NCI-H146 treated with DMSO at 0.1 percent for 48 hours (cell line): Measurements from ENCODE around the gene TRPC4.

Experiments
- DNase-seq: peaks from one replicate; lab custom pipeline; 2025; ENCODE audit not compliant: unreplicated experiment; lab: John Stamatoyannopoulos, UW

Gene TRPC4

GRCh38 chr13:37662624-37663023 is 206.9 kb downstream of the TRPC4 start:
- no peak for DNase-seq

DNA sequence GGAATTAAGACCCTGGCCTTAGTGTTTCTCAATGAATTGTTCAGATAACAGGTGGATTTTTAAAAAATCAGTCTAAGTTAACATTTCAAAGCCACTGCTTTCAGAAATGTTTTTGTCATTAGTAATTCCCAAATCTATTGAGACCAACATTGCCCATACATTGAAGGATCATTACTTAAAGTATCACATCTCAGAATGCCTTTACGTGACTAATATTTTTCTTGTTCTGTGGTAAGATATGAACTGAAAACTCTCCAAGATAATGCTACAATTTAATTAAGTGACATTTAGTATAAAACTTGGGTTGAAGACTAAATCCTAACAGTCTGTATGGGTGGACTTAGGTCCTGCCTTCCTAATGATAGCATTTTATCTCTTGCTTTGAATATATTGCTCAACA is 211.6 kb downstream of the TRPC4 start:
- DNase-seq, result no peak

DNA sequence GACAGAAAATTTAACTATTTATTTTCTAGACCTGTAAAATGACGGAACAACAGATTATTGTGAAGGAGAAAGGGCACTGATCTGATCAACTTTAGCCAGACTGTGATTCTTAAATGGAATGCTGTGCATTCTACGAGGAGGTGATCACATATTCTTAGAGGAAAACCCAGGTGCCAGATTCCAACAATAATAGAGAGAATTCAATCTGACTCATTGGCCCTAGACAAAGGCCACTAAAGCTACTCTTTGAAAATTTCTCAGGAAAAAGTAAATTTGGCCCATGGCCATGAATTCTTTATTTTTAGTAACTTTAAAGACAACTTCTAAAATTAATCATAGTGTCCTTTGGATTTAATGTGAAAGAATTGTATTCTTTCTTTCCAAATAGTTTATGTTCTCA is 212.4 kb downstream of the TRPC4 start:
- DNase-seq, result no peak

GRCh38 chr13:37656247-37656940 is 213.2 kb downstream of the TRPC4 start:
- no peak for DNase-seq

DNA sequence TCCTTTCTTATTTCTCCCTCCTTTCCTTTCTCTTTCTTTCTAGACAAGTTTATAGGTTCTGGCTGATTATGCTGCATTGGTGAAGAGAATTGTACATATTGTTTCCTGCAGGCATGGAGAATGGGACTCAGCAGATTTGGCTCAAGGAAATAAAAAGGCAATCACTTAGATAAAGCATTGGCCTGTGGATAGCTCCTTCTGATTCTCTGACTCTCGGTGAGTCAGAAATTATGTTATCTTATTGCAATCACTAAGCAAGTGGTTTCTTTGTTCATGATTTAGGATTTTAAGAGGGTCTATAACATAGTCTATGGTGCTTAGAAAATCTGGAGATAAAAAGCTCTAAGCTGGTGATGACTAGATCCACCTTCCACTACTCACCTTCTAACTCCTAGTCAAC is 217.0 kb downstream of the TRPC4 start:
- no peak for DNase-seq

GRCh38 chr13:37651891-37652290 is 217.7 kb downstream of the TRPC4 start:
- no peak for DNase-seq

GRCh38 chr13:37648609-37649008 is 221.0 kb downstream of the TRPC4 start:
- no peak for DNase-seq

DNA sequence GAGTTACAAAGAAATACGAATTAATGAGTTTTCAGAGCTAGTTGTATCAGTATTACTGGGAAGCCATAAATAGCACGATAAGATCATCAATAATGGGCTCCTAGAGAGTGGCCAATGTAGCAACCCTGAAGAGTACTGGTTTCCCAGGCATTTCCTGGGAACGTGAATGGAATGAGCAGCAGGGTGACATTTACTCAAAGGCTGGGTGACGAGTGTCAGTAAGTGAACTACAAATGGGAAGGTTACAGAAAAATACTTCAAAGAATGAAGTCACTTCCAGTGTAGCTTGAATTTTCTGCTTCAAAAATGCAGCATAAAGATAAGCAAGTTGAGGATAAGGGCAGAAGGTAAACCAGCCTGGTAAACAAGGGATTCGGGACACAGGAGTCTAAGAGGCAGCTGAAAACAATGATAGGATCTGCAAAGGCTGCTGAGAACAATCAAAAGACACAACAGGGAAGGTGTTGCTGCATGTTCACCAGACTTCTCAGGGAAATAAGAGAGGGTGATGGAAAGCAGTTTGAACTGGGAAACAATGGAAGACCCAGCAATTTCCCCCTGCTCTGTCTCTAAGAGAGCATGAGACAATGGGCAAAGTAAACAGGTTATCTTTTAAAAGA is 222.4 kb downstream of the TRPC4 start:
- no peak for DNase-seq

- DNase-seq, result no peak
These were observed 223.0 kb downstream of the TRPC4 start for GRCh38 chr13:37646531-37646930.

- no peak for DNase-seq
These were observed 224.3 kb downstream of the TRPC4 start for GRCh38 chr13:37645181-37645740.

DNA sequence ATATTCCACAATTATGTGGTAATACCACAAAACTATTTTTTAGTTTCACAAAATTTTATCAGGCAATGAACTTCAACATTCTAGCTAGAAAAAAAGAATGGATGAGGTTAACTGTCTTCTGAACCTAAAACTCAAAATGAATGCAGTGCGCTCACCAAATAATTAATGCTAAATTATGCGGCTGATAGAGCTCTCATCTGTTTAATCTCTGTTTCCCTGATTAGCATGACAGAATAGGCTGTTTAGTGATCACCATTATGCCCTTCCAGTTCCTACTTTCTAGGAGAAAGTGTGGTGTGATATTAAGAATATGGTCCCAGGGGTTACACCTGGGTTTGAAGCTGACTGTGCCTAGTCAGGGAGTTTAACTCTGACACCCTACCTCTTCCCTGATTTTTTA is 228.2 kb downstream of the TRPC4 start:
- DNase-seq, result no peak

GRCh38 chr13:37640499-37640898 is 229.1 kb downstream of the TRPC4 start:
- DNase-seq, result no peak

- DNase-seq, result no peak
These were observed 232.9 kb downstream of the TRPC4 start for GRCh38 chr13:37636701-37637100.

DNA sequence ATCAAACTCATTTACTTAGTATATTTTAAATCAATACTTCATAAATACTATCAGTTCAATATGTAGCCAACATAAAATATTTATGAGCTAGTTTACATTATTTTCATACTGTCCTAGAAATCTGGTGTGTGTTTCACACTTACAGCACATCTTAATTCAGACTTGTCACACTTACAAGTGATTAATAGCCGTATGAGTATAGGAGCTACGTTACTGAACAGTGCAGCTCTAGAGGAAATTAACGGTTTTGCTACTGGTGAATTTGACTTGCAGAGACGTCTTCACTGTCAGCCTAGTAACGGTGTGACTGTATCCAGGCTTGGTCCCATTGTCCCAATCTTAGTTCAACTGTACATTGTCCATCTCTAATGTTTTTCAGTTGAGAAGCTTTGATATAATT is 237.3 kb downstream of the TRPC4 start:
- DNase-seq, result no peak

- DNase-seq, result no peak
These were observed 242.1 kb downstream of the TRPC4 start for GRCh38 chr13:37627428-37627827.

- no peak for DNase-seq
These were observed 247.7 kb downstream of the TRPC4 start for GRCh38 chr13:37621811-37622361.

DNA sequence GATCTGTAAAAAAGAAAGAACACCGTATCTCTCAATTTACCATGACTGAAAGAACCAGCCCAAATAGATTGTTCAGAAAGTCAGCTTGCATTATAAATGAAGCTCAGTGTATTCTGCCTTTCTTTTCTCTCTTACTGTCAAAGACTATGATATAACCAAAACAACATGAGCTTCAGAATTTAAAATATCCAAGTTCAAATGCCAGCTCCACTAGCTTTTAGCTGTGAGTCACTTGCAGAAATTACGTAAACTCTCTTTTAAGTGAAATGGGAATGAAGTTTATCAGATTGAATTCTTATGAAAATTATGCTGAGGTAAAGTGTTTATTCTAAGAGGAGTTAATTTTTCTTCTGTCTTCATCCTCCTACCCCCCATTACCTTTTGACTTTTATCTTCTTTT is 251.0 kb downstream of the TRPC4 start:
- no peak for DNase-seq

- no peak for DNase-seq
These were observed 252.4 kb downstream of the TRPC4 start for GRCh38 chr13:37617173-37617572.

GRCh38 chr13:37616131-37616530 is 253.4 kb downstream of the TRPC4 start:
- DNase-seq, result no peak

DNA sequence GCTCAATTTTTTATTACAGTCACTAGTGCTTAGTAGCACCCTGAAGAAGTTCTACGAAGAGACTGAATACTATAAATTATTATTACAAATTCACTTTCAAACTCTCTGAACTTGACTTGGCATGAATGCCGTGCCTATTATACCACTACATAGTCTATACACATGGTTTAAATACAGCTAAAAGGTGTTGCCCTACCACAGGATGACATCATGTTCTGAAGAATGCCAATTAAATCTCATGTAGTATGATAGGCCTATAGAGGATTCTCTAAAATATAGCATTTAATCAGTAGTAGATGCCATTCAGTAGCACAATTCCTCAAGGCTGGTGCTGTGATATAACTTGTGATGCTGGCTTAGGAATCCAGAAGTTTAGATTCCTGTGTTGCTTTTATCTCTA is 254.3 kb downstream of the TRPC4 start:
- DNase-seq, result no peak

DNA sequence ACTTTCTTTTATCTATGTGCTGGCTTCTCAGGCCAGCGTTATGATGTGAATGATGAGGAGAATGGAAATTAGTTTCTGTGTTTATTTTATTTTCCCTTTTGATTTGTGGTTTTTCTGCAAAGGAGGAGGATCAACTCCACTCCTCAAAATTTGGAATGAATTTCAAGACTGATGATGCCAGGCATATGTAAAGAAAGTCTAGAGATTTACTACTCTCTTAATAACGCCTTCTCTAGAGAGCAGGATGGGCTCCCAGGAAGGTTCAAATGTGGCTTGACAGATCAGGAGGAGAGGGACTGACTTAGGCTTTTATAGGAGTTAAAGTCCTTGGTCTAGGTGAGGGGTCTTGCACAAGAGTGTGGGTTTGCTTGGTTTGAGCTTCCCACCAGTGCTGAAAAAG is 255.9 kb downstream of the TRPC4 start:
- DNase-seq, result no peak

DNA sequence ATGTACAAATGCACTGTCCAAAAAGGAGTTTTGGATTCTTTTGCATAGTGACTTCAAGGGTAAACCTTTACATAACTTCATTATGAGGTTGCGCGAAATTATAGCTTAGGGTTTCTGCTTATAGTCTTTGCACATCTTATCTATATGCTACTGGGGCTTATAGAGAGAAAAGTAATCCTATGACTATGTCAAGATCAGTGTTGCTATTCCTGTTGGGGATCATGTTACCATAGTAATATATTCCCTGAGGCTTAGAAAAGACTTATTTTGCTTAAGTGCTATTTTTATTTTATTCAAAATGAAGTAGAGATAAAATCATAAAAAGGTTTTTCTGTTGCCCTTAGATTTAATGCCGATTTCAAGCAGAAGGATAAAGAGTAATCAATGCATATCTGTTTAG is 256.3 kb downstream of the TRPC4 start:
- DNase-seq, result no peak
